OCI-LY1 (cell line): ENCODE results near the gene COPB1.

ENCODE experiments used
- H2AFZ ChIP-seq: fragments of 200-600 bp; sonication (generic), shearing (Covaris generic); 2 replicates; pipeline ENCODE4 v1.6.0; 2014; ENCODE audit warnings: antibody characterized with exemption, mild to moderate bottlenecking, low read length
- H3F3A ChIP-seq: fragments of 200-600 bp; sonication (generic), shearing (Covaris generic); 2 replicates; pipeline ENCODE4 v1.6.0; 2014; ENCODE audit warnings: mild to moderate bottlenecking, antibody characterized with exemption, low read length, moderate library complexity; ENCODE audit not compliant: insufficient read depth
- H3K27ac ChIP-seq: fragments of 200-600 bp; sonication (generic); 2 replicates; pipeline ENCODE4 v1.5.1; 2014; ENCODE audit warnings: low read length, mixed run types, mild to moderate bottlenecking, low read depth; ENCODE audit not compliant: poor library complexity, severe bottlenecking
- H3K27me3 ChIP-seq: fragments of 200-600 bp; sonication (generic); 2 replicates; pipeline ENCODE4 v1.6.0; 2014; ENCODE audit warnings: antibody characterized with exemption, mild to moderate bottlenecking, low read length, moderate library complexity; ENCODE audit not compliant: insufficient read depth
- H3K36me3 ChIP-seq: fragments of 200-600 bp; sonication (generic); 2 replicates; pipeline ENCODE4 v1.6.1; 2014; ENCODE audit warnings: mild to moderate bottlenecking, antibody characterized with exemption, low read length, moderate library complexity, mixed read lengths; ENCODE audit not compliant: insufficient read depth
- H3K4me1 ChIP-seq: fragments of 200-600 bp; sonication (generic); 2 replicates; pipeline ENCODE4 v1.5.1; 2014; ENCODE audit warnings: mild to moderate bottlenecking, low read length, moderate library complexity; ENCODE audit not compliant: insufficient read depth, severe bottlenecking
- H3K4me2 ChIP-seq: fragments of 200-600 bp; sonication (generic), shearing (Covaris generic); 2 replicates; pipeline ENCODE4 v1.6.1; 2014; ENCODE audit warnings: low read length
- H3K4me3 ChIP-seq: fragments of 200-600 bp; sonication (generic); 2 replicates; pipeline ENCODE4 v1.5.1; 2014; ENCODE audit warnings: low read length, low read depth, mild to moderate bottlenecking, mixed read lengths; ENCODE audit not compliant: poor library complexity, severe bottlenecking
- H3K79me2 ChIP-seq: fragments of 200-600 bp; shearing (Covaris generic); 2 replicates; pipeline ENCODE4 v1.6.1; 2016; ENCODE audit warnings: mixed run types, low read length, mixed read lengths; ENCODE audit not compliant: insufficient read depth
- H3K9ac ChIP-seq: fragments of 200-600 bp; sonication (generic), shearing (Covaris generic); 2 replicates; pipeline ENCODE4 v1.6.1; 2014; ENCODE audit warnings: mild to moderate bottlenecking, low read length, mixed read lengths
- H3K9me2 ChIP-seq: fragments of 200-600 bp; sonication (generic), shearing (Covaris generic); 2 replicates; pipeline ENCODE4 v1.6.1; 2014; ENCODE audit warnings: low read depth, mild to moderate bottlenecking, low read length, mixed read lengths
- H3K9me3 ChIP-seq: fragments of 200-600 bp; shearing (Covaris generic); 2 replicates; pipeline ENCODE4 v1.6.1; 2014; ENCODE audit warnings: low read length, mixed read lengths
- H4K20me1 ChIP-seq: fragments of 200-600 bp; sonication (generic), shearing (Covaris generic); 2 replicates; pipeline ENCODE4 v1.6.0; 2016; ENCODE audit warnings: mild to moderate bottlenecking, low read length; ENCODE audit not compliant: insufficient read depth
- EZH2 ChIP-seq: fragments of 200-600 bp; sonication (generic), shearing (Covaris generic); IDR thresholded peaks from 2 replicates; pipeline ENCODE4 v1.8.0; 2017; ENCODE audit warnings: borderline replicate concordance, mixed run types, mild to moderate bottlenecking, antibody characterized with exemption, low read length, moderate library complexity, mixed read lengths
- TF ChIP-seq, protein P1 (sequence below): fragments of 200-600 bp; sonication (generic), shearing (Covaris generic); IDR thresholded peaks from 2 replicates; pipeline ENCODE4 v1.5.1; 2017; ENCODE audit warnings: mild to moderate bottlenecking, antibody characterized with exemption, low read length, moderate library complexity, mixed read lengths

COPB1 gene

DNA sequence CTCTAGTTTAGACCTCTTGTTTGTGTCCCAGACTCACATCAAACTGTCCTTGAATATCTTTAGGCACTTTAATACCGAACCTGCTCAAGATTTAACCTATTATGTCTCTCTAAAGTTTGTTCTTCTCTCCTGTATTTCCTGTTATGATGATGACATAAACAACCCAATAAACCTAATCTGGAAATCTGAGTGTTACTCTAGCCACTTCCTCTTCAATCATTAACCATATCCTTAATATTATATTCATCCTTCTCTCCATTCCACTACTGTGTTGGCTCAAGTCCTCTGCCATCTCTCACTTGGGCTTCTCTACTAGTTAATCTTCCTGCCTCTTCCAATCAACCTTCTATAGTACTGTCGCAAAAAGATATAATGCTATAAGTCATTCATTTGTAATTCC, 36.0 kb downstream of the COPB1 start:
- no peaks in the 10 kb centered on the region for H3F3A ChIP-seq
- no peak overlapping the region for H3K4me2 ChIP-seq
- no peak for TF ChIP-seq EZH2
- TF ChIP-seq, protein P1, sequence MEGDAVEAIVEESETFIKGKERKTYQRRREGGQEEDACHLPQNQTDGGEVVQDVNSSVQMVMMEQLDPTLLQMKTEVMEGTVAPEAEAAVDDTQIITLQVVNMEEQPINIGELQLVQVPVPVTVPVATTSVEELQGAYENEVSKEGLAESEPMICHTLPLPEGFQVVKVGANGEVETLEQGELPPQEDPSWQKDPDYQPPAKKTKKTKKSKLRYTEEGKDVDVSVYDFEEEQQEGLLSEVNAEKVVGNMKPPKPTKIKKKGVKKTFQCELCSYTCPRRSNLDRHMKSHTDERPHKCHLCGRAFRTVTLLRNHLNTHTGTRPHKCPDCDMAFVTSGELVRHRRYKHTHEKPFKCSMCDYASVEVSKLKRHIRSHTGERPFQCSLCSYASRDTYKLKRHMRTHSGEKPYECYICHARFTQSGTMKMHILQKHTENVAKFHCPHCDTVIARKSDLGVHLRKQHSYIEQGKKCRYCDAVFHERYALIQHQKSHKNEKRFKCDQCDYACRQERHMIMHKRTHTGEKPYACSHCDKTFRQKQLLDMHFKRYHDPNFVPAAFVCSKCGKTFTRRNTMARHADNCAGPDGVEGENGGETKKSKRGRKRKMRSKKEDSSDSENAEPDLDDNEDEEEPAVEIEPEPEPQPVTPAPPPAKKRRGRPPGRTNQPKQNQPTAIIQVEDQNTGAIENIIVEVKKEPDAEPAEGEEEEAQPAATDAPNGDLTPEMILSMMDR: no peak

DNA sequence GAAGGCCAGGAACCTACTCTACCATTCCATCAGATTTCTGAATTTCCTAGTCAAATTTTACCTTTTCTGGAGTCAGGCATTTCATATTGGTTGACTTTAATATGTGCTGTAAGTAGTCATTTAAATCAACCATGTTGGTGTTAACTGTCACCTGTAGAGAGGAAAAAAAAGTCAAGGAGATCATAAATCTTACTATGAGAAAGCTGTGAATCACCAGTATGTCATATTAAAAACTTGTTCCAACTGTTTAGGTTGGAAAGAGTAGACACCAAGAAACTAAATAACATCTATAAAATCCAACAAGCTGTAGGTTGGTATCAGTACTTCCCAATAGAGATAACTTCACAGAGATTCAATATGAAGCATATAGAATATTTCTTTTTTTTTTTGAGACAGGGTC, 39.5 kb downstream of the COPB1 start:
- H4K20me1 ChIP-seq: no peaks in the 10 kb centered on the region
- H3K4me3 ChIP-seq: no peak overlapping the region
- no peak overlapping the region for H3K9ac ChIP-seq
- no peaks in the 10 kb centered on the region for H3F3A ChIP-seq
- peaks cover 82% of the 10 kb centered on the region for H3K36me3 ChIP-seq
- no peaks in the 10 kb centered on the region for H3K79me2 ChIP-seq
- TF ChIP-seq, protein P1: no peak
- TF ChIP-seq EZH2: no peak
- H3K9me2 ChIP-seq: no peaks in the 10 kb centered on the region
- H3K27ac ChIP-seq: no peak overlapping the region
- no peak overlapping the region for H2AFZ ChIP-seq
- no peaks in the 10 kb centered on the region for H3K27me3 ChIP-seq
- no peaks in the 10 kb centered on the region for H3K4me1 ChIP-seq
- H3K9me3 ChIP-seq: no peaks in the 10 kb centered on the region
- no peak overlapping the region for H3K4me2 ChIP-seq

More for the DNA sequence above, 36.0 kb downstream of the COPB1 start:
- Histone ChIP-seq H4K20me1 (no peaks in the 10 kb centered on the region), H3K9me3 (no peaks in the 10 kb centered on the region), H3K27me3 (no peaks in the 10 kb centered on the region), H3K4me1 (no peaks in the 10 kb centered on the region), H3K27ac (no peak overlapping the region), H3K4me3 (no peak overlapping the region), H3K79me2 (no peaks in the 10 kb centered on the region), H3K9me2 (no peaks in the 10 kb centered on the region), H3K36me3 (peaks cover 97% of the 10 kb centered on the region), H3K9ac (no peak overlapping the region), H2AFZ (no peak overlapping the region)

DNA sequence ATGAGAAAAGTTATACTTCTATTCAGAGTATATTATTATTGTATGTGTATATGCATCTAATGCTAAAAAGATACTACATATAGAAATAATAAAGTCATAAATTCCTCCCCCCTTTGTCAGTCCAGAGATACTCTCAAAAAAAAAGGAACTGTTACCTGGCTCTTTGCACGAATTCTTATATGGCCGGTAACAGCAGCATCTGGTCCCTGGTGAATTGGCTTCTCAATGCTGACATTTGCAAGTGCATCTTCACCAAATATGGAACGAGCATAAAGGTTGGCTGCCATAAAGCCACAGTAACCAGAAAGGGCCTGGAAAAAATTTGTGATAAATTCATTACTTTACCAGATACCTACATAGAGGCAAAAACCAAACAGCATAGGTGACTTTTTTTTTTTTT, 41.2 kb downstream of the COPB1 start:
- Histone ChIP-seq H3K4me3 (no peak overlapping the region), H3K4me2 (no peak overlapping the region), H3K27me3 (no peaks in the 10 kb centered on the region), H3K9ac (no peak overlapping the region), H2AFZ (no peak overlapping the region), H3K79me2 (no peaks in the 10 kb centered on the region), H3K27ac (no peak overlapping the region), H3K36me3 (peaks cover 65% of the 10 kb centered on the region), H3F3A (no peaks in the 10 kb centered on the region), H3K9me2 (no peaks in the 10 kb centered on the region), H3K9me3 (no peaks in the 10 kb centered on the region), H4K20me1 (no peaks in the 10 kb centered on the region), H3K4me1 (no peaks in the 10 kb centered on the region)
- no peak for TF ChIP-seq EZH2
- TF ChIP-seq, protein P1: no peak
